Activated CD8-positive, alpha-beta memory T cell treated with anti-CD3 and anti-CD28 coated beads, Interleukin-2, amount 50 U/mL, for 24 hours (primary cell): Measurements from ENCODE around the gene EPS8.

Experiments used
- DNase-seq: peaks from one replicate; pipeline ENCODE4 v3.0.0-alpha.2; 2020; ENCODE audit errors: extremely low read depth

The EPS8 gene

DNA sequence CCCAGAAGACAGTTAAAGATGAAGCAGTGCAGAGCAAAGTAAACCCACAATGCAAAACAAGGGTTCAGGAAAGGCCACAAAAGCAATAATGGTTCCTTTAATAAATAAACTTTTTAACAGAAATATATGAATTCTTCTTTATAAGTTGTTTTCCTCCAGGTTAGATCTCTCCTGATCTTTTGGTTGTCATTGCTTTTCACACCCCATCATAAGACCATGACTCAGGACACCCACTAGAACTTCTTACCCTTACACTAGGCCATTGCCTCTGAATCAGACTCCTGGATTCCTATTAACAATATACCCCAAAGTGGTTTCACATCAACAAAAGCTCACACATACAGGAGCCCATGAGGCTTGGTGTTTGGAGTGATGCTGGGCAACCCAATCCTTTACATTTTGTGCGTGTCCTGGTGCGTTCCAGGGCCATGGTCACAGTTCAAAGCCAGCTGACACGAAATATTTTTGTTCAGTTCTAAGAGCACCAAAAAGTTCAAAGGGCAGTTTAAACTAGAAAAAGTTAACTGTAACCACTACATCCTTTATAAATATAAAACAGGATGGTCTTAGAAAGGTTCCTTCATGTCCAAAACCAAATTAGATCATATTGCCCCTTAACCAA is 187.0 kb downstream of the EPS8 start:
- DNase-seq, result no peak

GRCh38 chr12:15601210-15601800 is 187.9 kb downstream of the EPS8 start:
- DNase-seq, result no peak

- no peak for DNase-seq
These were observed 188.8 kb downstream of the EPS8 start for GRCh38 chr12:15600223-15600935.

- DNase-seq, result no peak
These were observed 189.7 kb downstream of the EPS8 start for GRCh38 chr12:15599266-15600037.

DNA sequence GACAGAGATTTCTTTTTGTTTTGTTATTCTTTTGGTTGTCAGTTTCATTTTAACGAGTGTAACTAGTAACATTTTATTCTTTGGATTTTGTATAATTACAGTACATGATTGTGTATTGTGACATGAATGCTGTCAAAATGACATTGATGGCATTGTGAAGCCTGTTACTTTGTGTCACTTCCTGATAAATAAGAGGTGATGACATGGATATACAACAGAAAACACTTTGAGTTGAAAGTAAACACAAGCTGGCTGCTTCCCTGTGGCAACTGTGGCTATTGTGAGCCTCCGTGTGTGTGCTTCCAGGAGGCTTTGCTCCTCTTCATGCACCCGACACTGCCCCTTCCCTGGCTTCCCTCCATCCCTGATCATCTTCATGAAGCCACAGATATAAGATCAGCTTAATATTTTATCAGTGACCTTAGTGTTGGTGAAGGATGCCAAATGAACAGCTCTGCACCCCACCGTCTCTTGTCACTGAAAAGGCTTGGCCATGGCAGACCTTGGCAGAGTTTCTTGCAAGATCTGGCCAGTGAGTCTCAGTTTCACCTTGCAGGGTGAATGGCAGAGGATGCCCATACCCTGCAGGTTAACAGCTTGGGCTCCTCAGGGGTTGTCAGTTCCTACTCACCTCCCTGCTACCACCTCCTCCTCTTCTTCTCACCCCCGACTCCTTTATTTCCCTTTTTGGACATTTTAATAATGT is 191.9 kb downstream of the EPS8 start:
- no peak for DNase-seq

DNA sequence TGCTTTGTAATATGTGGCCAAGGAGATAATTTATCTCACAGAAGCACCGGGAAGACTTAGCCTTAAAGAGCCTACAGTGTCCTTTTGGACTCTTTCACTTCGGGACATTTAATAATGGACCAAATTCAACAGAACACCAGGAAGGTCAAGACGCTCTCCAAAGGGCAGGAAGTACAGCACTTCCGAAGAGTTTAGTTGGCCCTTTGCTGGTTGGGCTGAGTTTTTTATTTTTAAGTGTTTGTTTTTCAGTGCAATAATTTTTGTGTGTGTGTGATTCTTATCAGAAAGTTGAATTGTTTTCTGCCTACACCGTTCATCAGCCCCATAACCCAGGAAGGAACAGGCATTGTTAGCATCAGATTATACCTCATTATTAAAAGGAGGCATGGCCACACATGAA is 193.0 kb downstream of the EPS8 start:
- DNase-seq, result no peak

GRCh38 chr12:15592934-15593333 is 196.3 kb downstream of the EPS8 start:
- no peak for DNase-seq

- no peak for DNase-seq
These were observed 197.4 kb downstream of the EPS8 start for GRCh38 chr12:15591811-15592210.

DNA sequence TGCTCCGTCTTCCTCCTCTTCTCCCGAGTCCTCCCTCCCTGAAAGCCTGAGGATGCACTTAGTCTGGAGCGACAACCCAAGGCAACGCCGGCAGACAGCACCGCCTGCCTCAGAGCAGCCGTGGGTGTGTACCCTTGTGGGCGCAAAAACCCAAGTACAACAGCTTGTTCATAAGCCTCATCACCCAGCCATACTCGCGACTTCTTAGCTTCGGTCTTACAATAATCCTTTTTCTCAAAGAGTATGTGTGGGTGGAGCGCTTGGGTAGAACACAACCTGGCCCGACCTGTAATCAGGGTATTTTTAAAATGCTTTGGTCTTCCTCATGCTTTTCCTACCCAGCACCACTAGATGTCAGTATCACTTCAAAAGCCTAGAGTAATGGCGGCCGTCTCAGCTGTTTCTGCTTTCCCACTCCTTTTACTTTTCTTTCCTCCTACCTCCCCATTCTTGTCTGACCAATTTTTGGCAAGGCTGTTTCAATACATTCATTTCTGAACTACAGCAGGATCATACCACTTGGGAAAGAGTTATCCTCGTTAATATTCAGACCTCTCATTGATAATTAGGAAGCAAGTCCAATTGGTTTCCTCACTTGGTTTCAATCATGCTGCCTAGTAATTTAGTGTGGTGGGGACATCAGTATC is 198.9 kb downstream of the EPS8 start:
- DNase-seq, result no peak

DNA sequence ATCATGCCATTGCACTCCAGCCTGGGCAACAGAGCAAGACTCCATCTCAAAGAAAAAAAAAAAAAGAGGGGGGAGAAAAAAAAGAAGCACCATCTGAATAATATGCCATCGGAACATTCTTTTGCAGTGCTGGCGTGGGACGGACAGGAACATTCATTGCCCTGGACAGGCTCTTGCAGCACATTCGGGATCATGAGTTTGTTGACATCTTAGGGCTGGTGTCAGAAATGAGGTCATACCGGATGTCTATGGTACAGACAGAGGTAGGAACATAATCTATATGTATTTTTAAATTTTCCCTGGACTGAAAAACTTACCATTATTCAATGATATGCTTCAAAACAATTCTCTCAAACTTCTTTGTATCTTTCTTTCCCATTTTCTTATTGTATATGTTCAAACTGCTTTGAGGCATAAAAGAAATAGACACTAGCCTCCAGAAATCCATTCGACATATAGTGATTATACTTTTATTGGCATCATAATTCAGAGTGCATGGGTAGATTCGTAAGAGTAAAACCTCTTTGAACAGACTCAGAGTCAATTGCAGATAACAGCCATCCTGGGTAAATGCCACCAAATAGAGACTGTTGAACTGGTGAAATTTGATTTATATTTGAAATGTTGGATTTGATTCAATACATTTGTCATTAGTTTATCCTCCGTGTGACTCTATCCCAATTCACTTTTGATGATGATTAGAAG is 199.7 kb downstream of the EPS8 start:
- no peak for DNase-seq

GRCh38 chr12:15584366-15585041 is 204.7 kb downstream of the EPS8 start:
- DNase-seq, result no peak

DNA sequence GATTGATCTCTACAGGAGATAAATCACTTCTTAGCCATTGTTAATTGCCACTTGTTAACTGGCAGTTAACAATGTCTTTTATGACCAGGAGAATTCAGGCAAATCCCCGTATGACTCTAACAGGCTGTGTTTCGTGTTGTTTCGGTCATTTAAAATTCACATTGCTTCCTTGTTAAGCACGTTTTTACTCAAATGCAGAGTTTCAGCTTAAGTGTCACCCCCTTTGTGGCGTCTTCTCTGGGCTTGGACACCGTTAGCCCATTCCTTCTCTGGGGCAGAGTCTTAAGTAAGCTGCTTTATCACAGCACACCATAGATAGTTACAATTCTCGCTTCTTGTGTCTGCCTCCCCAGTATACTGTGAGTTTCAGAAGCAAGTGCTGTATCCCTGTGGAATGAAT is 205.4 kb downstream of the EPS8 start:
- DNase-seq, result no peak

DNA sequence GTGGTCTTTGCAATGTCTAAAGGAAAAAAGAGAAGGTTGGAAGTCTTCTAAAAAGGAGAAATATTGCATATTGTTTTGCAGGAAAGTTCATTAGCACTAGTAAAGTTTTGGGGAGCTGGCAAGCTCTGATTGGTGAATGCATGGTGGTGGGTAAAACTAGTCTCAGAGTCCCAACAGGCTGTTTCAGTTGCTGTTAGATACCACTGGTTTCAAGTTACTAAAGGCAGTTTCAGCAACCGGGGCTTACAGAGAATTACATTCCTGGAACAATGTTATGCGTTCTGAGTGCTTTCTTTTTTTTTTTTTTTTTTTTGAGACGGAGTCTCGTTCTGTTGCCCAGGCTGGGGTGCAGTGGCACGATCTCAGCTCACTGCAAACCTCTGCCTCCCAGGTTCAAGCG is 208.2 kb downstream of the EPS8 start:
- no peak for DNase-seq

DNA sequence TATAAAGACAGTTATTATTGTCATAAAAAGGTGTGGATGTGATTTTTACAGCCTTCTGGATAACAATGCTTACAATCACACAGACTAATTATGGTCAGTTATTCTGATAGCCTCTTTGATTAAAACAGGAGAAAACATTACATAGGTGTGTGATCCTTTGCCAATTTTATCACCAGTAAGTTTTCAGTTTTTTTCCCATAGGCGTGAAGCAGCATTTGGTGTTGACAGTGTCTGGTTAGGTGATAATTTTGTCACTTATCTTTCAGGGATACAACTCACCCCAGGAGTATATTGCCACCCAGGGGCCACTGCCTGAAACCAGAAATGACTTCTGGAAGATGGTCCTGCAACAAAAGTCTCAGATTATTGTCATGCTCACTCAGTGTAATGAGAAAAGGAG is 208.8 kb downstream of the EPS8 start:
- DNase-seq, result no peak

DNA sequence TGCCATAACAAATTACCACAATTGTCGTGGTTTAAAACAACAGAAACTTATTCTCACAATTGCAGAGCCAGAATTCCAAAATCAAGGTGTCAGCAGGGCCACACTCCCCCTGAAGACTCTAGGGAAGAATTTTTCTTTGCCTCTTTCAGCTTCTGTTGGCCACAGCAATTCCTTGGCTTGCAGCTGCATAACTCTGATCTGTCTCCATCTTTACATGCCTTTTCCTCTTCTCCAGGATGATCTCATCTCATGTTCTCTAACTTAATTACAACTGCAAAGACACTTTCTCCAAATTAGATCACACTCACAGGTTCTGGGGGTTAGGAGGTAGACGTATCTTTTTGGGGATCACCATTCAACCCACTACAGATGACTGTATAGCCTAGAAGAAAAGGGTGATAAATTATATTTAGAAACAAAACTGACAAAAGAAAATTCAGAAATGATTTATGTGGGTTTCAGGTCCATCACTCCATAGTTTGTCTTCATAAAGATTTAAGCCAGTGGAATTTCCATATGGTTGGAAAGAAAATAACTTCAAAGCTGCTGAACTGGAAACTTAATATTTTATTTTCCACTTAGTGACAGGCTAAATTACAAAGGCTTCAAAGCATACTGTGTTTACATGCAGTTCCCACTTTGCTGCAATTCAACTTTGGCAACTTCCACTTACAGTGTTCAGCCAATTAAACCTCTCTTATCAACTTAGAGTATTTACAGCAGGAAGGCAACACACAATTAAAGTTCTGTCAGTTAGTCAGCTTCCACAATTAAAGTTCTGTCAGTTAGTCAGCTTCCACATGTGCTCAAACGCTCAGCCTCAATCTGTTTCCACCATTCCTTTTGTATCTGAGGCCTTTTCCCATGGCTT is 213.3 kb downstream of the EPS8 start:
- no peak for DNase-seq

DNA sequence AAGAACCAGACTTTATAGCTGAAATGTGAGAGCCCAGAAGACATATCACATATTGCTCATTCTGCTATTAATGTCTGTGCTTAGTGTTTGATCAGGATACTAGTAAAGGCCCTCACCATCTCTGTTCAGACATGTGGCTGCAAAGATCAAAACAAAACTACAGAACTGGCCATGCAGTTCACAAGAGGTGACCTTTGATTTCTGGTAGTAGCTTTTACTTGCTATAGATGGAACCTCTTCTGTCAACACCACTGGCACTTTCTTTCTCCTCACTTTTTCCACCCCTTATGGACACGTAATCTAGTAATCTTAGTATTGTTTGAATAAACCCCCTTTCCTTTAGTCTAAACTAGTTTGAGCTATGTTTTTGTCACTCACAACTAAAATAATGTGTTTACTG is 214.8 kb downstream of the EPS8 start:
- no peak for DNase-seq
